22Rv1 (cell line): ENCODE data around the gene MED25.
A peak's percentile ranks its signal among the peaks of the same experiment; 100 is the strongest.

Source experiments
- H3K27ac ChIP-seq: fragments of 450-650 bp; 2 replicates; pipeline ENCODE4 v1.5.1; 2017
- CTCF ChIP-seq: fragments of 450-650 bp; IDR thresholded peaks from 2 replicates; pipeline ENCODE4 v1.5.1; 2017; ENCODE audit warnings: mild to moderate bottlenecking
- ZFX ChIP-seq: fragments of 450-650 bp; IDR thresholded peaks from 2 replicates; pipeline ENCODE4 v1.6.1; 2017; ENCODE audit warnings: antibody characterized with exemption, borderline replicate concordance

MED25 gene

GRCh38 chr19:49881186-49881585, 63.1 kb downstream of the MED25 start:
- no peak for TF ChIP-seq CTCF
- no peak for TF ChIP-seq ZFX
- H3K27ac ChIP-seq: no peak overlapping the region

GRCh38 chr19:49881672-49882394, 63.7 kb downstream of the MED25 start:
- TF ChIP-seq CTCF: no peak
- TF ChIP-seq ZFX: no peak
- H3K27ac ChIP-seq: no peak overlapping the region

- TF ChIP-seq ZFX: no peak
- no peak overlapping the region for H3K27ac ChIP-seq
These were observed 64.6 kb downstream of the MED25 start for GRCh38 chr19:49882643-49883042.

- H3K27ac ChIP-seq: no peak overlapping the region
- no peak for TF ChIP-seq ZFX
- no peak for TF ChIP-seq CTCF
These were observed 65.0 kb downstream of the MED25 start for GRCh38 chr19:49883094-49883493.

- no peak overlapping the region for H3K27ac ChIP-seq
These were observed 66.0 kb downstream of the MED25 start for GRCh38 chr19:49884109-49884508.

GRCh38 chr19:49884760-49885159, 66.7 kb downstream of the MED25 start:
- TF ChIP-seq ZFX: no peak
- no peak for TF ChIP-seq CTCF
- 0 out of 2 replicates have a peak overlapping the region, but pooled peaks have one; percentile 29 for H3K27ac ChIP-seq

More at GRCh38 chr19:49884109-49884508, 66.0 kb downstream of the MED25 start:
- TF ChIP-seq ZFX (no peak), CTCF (no peak)
